Measurements from ENCODE around the gene CYS1.
A peak's percentile ranks its signal among the peaks of the same experiment; 100 is the strongest.

CYS1 gene

GRCh38 chr2:10080536-10081304, 509 bp upstream of the CYS1 start:
- no peak for DNase-seq (ENCODE audit: low spot score)
- no peak overlapping the region for H3K27ac ChIP-seq
- POLR2A ChIA-PET (ENCODE audit: low non-redundant PET), result no interaction called here

GRCh38 chr2:10079266-10079869, 843 bp downstream of the CYS1 start:
- peak; percentile 30 for DNase-seq (ENCODE audit: low spot score)
- POLR2A ChIA-PET (ENCODE audit: low non-redundant PET), result no interaction called here
- CTCF ChIA-PET, result interaction anchor here (0.6 to 2.4 kb wide), 4 partner anchors 13 to 795 kb away, joined by 3 to 13 read pairs (median 3); no protein-coding TSS in a partner anchor
- H3K27ac ChIP-seq, result peak overlapping the region; percentile 53
- no peak for TF ChIP-seq CTCF (conservative IDR thresholded peaks at IDR 0.05; ENCODE audit: low read depth)

More at GRCh38 chr2:10080536-10081304, 509 bp upstream of the CYS1 start:
- TF ChIP-seq CTCF (conservative IDR thresholded peaks at IDR 0.05; ENCODE audit: low read depth), result no peak
- CTCF ChIA-PET, result interaction anchor here (0.9 kb wide), 1 partner anchor 355 kb away, joined by 4 read pairs; no protein-coding TSS in a partner anchor

GRCh38 chr2:10078704-10079265, 1.4 kb downstream of the CYS1 start:
- POLR2A ChIA-PET (ENCODE audit: low non-redundant PET), result no interaction called here
- no peak for TF ChIP-seq CTCF (conservative IDR thresholded peaks at IDR 0.05; ENCODE audit: low read depth)
- peak overlapping the region; percentile 53 for H3K27ac ChIP-seq
- CTCF ChIA-PET, result interaction anchor here (0.6 to 2.4 kb wide), 4 partner anchors 12 to 794 kb away, joined by 3 to 13 read pairs (median 3); no protein-coding TSS in a partner anchor
- no peak for DNase-seq (ENCODE audit: low spot score)

- TF ChIP-seq CTCF (conservative IDR thresholded peaks at IDR 0.05; ENCODE audit: low read depth), result no peak
- POLR2A ChIA-PET (ENCODE audit: low non-redundant PET), result no interaction called here
- CTCF ChIA-PET, result interaction anchor here (0.5 to 2.4 kb wide), 2 partner anchors 20 to 203 kb away, joined by 3 to 13 read pairs; no protein-coding TSS in a partner anchor
- DNase-seq (ENCODE audit: low spot score), result no peak
- H3K27ac ChIP-seq, result no peak overlapping the region
Observed at GRCh38 chr2:10078001-10078400, 2.2 kb downstream of the CYS1 start.

- CTCF ChIA-PET, result interaction anchor here (1.2 kb wide), 2 partner anchors 20 to 358 kb away, joined by 5 read pairs; no protein-coding TSS in a partner anchor
- POLR2A ChIA-PET (ENCODE audit: low non-redundant PET), result no interaction called here
- DNase-seq (ENCODE audit: low spot score), result no peak
- no peak overlapping the region for H3K27ac ChIP-seq
- no peak for TF ChIP-seq CTCF (conservative IDR thresholded peaks at IDR 0.05; ENCODE audit: low read depth)
Observed at GRCh38 chr2:10076988-10077527, 3.2 kb downstream of the CYS1 start.

- TF ChIP-seq CTCF (conservative IDR thresholded peaks at IDR 0.05; ENCODE audit: low read depth), result no peak
- CTCF ChIA-PET, result interaction anchor here (0.6 to 1.2 kb wide), 3 partner anchors 20 to 358 kb away, joined by 4 to 5 read pairs (median 5); no protein-coding TSS in a partner anchor
- no peak for DNase-seq (ENCODE audit: low spot score)
- POLR2A ChIA-PET (ENCODE audit: low non-redundant PET), result no interaction called here
- no peak overlapping the region for H3K27ac ChIP-seq
Observed at GRCh38 chr2:10076511-10076910, 3.7 kb downstream of the CYS1 start.
